ENCODE measurements around the gene AFAP1. TPM values are rescaled to one million over a fixed set of nuclear protein-coding genes. Genes with fewer than 3 reads are reported as not detected.

Gene AFAP1
- total RNA-seq, 4 donors from 2014 or later = 8.3 to 27.1 (median 11.1) TPM

DNA sequence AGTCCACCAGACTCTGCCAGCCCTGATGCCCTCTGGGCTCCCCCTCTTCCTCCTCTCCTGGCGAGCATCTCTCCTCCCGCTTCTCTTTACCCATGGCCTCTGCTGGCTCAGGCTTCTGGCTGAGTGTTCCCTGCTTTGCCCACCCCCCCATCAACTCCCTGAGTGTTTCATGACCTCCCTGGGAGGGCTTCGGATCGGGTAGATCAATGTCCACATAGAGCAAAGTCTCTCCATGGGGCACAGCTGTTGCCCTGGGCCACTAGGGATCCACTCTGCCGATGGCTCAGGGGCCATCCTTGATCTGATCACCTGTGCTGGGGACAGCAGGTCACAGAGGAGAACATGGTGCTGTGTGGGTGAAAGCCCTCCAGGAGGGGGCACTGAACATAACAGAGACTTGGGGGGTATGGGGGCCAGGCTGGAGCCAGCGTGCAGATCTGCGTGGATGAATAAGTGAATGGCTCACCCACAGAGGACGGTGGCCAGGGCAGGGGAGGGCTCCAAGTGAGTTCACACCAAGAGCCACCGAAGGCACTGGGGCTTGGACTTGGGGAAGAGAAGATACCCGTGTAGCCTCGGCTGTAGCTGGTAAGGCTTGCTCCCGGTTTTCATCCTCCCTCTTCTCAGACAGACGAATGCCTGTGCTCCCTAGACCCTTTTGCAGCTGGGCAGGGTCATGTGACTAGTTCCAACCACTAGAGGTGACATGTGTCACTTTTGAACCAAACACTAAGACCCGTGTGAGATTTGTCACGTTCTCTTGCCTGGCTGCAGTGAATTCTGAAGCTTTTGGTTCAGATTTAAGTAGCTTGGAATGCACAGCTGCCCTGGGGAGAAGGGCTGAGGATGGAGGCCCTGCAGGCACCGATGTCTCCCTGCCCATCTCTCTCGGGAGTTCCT lies 23.2 kb upstream of the AFAP1 start:
- no peak for TF ChIP-seq POLR2AphosphoS5 (IDR thresholded peaks at IDR 0.05)
- peaks cover 28% of the 10 kb centered on the region for H3K4me1 ChIP-seq
- 86% methylated on average over 15 of the region's 17 CpGs for WGBS

DNA sequence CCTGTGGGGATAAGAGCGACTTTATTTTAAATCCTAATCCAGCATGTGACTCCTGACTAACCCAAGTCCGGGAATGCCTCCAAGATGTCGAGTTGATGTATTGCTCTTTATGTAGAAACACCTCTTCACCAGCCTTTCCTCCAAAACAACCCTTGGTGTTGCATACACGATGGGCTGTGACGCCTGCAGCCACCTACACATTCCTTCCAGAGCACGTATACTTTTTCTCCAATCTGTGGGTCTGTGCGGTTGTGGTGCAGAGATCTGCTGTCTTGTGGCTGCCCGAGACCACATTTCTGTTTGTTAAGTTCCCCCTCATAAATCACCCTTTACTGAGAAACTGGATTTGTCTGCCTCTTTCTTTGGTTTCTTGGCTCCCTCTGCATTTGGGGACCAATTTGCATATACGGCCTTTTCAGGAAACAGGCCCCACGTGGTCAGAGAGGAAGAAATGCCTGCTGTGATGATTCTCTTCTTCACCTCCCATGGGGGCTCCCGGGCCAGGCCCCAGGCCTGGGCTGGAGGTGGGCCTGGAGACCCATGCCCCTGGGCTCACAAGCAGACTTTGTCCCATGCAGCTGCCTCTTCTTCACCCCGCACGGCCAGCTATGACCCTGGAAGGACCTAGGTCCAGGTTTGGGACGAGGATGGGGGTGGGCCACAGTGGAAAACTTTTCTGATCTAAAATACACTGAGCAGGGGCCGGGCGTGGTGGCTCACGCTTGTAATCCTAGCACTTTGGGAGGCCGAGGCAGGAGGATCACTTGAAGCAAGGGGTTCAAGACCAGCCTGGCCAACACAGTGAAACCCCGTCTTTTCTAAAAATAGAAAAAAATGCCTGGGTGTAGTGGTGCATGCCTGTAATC lies 21.4 kb upstream of the AFAP1 start:
- H3K27ac ChIP-seq = peak overlapping the region; percentile 30
- H3K27me3 ChIP-seq = no peaks in the 10 kb centered on the region
- H3K4me1 ChIP-seq = peaks cover 25% of the 10 kb centered on the region
- no peak for DNase-seq (ENCODE audit: low spot score in 2 of 2)
- no peaks in the 10 kb centered on the region for H3K9me3 ChIP-seq
- WGBS = 41% methylated on average over 16 of the region's 19 CpGs
- no peak overlapping the region for H3K4me3 ChIP-seq
- no peak for TF ChIP-seq EP300 (IDR thresholded peaks at IDR 0.05)
- no peak for TF ChIP-seq POLR2A (IDR thresholded peaks at IDR 0.05)
- TF ChIP-seq POLR2AphosphoS5 (IDR thresholded peaks at IDR 0.05) = no peak
- TF ChIP-seq, protein P1, sequence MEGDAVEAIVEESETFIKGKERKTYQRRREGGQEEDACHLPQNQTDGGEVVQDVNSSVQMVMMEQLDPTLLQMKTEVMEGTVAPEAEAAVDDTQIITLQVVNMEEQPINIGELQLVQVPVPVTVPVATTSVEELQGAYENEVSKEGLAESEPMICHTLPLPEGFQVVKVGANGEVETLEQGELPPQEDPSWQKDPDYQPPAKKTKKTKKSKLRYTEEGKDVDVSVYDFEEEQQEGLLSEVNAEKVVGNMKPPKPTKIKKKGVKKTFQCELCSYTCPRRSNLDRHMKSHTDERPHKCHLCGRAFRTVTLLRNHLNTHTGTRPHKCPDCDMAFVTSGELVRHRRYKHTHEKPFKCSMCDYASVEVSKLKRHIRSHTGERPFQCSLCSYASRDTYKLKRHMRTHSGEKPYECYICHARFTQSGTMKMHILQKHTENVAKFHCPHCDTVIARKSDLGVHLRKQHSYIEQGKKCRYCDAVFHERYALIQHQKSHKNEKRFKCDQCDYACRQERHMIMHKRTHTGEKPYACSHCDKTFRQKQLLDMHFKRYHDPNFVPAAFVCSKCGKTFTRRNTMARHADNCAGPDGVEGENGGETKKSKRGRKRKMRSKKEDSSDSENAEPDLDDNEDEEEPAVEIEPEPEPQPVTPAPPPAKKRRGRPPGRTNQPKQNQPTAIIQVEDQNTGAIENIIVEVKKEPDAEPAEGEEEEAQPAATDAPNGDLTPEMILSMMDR (IDR thresholded peaks at IDR 0.05) = no peak
- H3K36me3 ChIP-seq = no peaks in the 10 kb centered on the region

More for the DNA sequence above, 23.2 kb upstream of the AFAP1 start:
- Histone ChIP-seq H3K27me3 (no peaks in the 10 kb centered on the region), H3K4me3 (no peak overlapping the region), H3K9me3 (no peaks in the 10 kb centered on the region), H3K27ac (no peak overlapping the region), H3K36me3 (no peaks in the 10 kb centered on the region)
- DNase-seq (ENCODE audit: low spot score in 2 of 2) = no peak

DNA sequence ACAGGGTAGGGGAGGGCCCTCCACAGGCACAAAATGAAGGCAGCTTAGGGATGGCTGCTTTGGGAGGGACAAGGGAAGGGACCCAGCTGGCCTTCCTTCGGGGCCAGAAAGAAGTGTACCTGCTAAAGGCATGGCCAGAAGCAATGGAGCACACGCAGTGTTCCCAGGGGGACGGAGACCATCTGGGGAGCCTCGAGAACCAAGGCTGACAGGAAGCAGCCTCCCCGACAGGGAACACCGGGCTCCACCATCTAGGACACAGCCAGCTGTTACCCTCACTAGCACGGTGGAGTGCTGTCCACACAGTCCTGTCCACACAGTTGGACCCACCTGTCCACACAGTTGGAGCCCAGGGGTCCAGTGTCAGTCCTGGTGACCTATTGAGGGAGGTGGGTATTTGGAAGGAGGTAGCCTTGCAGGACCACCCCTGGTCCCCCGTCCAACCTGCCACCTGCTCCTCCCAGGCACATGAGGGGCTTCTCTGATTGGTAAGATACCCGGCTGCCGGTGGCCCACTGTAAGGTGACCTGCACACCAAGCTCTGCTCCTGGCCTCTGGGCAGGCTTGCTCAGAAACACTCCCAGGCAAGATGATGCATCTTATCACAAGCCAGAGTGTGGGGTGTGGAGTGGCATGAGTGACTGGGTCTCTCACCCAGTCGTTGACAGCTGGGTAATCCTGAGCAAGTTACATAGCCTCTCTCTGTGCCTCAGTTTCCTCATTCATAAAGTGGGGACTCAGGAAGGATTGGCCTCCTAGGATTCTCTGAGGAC lies 20.5 kb upstream of the AFAP1 start:
- H3K36me3 ChIP-seq = no peaks in the 10 kb centered on the region
- H3K4me1 ChIP-seq = peaks cover 25% of the 10 kb centered on the region
- 73% methylated on average over 11 of the region's 11 CpGs for WGBS
- H3K4me3 ChIP-seq = no peak overlapping the region
- no peak for TF ChIP-seq POLR2A (IDR thresholded peaks at IDR 0.05)
- no peak for TF ChIP-seq POLR2AphosphoS5 (IDR thresholded peaks at IDR 0.05)
- no peak for TF ChIP-seq EP300 (IDR thresholded peaks at IDR 0.05)
- TF ChIP-seq, protein P1 (IDR thresholded peaks at IDR 0.05) = no peak
- peak overlapping the region; percentile 30 for H3K27ac ChIP-seq
- no peaks in the 10 kb centered on the region for H3K9me3 ChIP-seq
- no peaks in the 10 kb centered on the region for H3K27me3 ChIP-seq
- DNase-seq (ENCODE audit: low spot score in 2 of 2) = no peak

DNA sequence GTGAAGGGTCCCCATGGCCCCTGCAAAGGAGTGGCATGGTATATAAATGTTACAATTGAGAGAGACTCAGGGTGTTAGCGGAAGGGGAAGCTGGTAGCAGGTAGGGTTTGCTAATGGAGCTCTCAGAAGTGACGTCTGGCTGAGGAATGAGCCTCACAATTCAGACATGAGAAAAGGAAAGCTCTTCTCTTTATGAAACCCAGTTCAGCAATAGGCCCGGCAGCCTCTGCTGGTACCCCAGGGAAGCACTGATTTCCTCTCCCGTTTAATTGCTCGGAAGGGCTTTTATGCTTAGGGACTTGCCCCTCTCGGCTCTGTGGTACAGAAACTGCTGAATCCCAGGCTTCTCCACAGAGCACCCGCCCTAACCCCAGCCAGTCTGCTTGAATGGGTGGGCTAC lies 19.4 kb upstream of the AFAP1 start:
- no peaks in the 10 kb centered on the region for H3K36me3 ChIP-seq
- H3K4me1 ChIP-seq = peaks cover 15% of the 10 kb centered on the region
- no peaks in the 10 kb centered on the region for H3K27me3 ChIP-seq
- TF ChIP-seq POLR2AphosphoS5 (IDR thresholded peaks at IDR 0.05) (no peak), POLR2A (IDR thresholded peaks at IDR 0.05) (no peak), EP300 (IDR thresholded peaks at IDR 0.05) (no peak)
- TF ChIP-seq, protein P1 (IDR thresholded peaks at IDR 0.05) = no peak
- H3K27ac ChIP-seq = no peak overlapping the region
- DNase-seq (ENCODE audit: low spot score in 2 of 2) = no peak
- no peak overlapping the region for H3K4me3 ChIP-seq
- WGBS = 88% methylated on average over 7 of the region's 7 CpGs
- H3K9me3 ChIP-seq = no peaks in the 10 kb centered on the region

DNA sequence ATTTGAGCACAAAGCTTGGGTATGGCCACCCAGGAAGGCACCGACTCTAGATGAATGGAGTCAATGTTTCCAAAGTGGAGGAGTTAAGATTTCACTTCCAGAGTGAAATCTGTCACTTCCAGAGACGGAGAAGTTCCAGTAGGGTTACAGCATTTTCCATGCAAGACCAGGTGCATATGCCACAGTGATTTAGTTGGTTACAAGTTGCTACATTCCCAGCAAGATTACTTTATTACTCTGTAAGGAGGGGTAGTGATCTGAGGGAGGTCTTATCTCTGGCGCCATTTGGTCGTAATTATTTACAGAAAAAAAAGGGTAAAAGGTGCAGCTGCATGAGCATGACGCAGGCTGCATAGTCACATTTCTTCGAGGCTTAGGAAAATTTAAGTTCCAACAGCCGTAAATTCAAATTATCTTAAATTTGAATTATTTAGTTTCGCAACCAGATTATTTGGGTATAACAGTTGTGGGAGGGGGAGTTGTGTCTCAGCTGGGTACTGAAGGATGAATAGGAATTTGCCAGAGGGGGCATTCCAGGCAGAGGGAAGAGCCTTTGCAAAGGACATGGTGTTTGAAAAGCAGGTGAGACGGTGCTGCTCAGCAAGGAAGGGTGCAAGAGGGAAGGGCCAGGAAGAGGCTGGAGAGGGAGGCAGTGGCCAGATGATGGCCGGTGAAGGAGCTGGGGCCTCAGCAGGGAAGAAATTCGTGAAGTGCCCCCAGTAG lies 17.4 kb upstream of the AFAP1 start:
- no peak overlapping the region for H3K27ac ChIP-seq
- peaks cover 15% of the 10 kb centered on the region for H3K4me1 ChIP-seq
- H3K4me3 ChIP-seq = no peak overlapping the region
- TF ChIP-seq POLR2AphosphoS5 (IDR thresholded peaks at IDR 0.05) (no peak), EP300 (IDR thresholded peaks at IDR 0.05) (no peak), POLR2A (IDR thresholded peaks at IDR 0.05) (no peak)
- TF ChIP-seq, protein P1 (IDR thresholded peaks at IDR 0.05) = no peak
- H3K9me3 ChIP-seq = no peaks in the 10 kb centered on the region
- WGBS = 66% methylated on average over 11 of the region's 11 CpGs
- no peak for DNase-seq (ENCODE audit: low spot score in 2 of 2)
- H3K27me3 ChIP-seq = no peaks in the 10 kb centered on the region
- no peaks in the 10 kb centered on the region for H3K36me3 ChIP-seq
